GM18861 (cell line): ENCODE data around the gene MFAP2.

Experiments
- ATAC-seq: cut with Tn5 transposase; IDR thresholded peaks from one replicate; pipeline ENCODE4 v1.9.1; 2021; ENCODE audit not compliant: unreplicated experiment

Gene MFAP2

DNA sequence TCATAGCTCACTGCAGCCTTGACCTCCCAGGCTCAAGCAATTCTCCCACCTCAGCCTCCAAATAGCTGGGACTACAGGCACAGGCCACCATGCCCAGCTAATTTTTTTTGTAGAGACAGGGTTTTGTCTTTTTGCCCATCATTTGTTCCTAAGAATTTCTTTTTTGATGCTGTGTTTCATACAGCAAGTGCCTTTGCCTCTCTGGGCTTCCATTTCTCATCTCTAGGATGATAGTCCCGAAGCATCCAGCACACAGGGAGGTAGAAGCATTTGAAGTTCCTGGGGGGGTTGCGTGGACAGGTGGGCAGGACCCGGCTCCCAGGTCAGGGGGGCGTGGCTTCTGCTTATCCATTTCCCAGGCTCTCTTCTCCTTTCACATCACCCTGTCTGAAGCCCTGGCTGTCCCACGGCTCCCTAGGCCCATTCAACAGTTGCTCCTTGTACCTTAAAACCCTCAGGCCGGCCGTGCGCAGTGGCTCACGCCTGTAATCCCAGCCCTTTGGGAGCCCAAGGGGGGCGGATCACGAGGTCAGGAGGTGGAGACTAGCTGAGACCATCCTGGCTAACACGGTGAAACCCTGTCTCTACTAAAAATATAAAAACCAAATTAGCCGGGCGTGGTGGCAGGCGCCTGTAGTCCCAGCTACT lies 27.9 kb upstream of the MFAP2 start:
- ATAC-seq = no peak

- ATAC-seq = no peak
These were observed 26.7 kb upstream of the MFAP2 start for GRCh38 chr1:17007121-17007520.

DNA sequence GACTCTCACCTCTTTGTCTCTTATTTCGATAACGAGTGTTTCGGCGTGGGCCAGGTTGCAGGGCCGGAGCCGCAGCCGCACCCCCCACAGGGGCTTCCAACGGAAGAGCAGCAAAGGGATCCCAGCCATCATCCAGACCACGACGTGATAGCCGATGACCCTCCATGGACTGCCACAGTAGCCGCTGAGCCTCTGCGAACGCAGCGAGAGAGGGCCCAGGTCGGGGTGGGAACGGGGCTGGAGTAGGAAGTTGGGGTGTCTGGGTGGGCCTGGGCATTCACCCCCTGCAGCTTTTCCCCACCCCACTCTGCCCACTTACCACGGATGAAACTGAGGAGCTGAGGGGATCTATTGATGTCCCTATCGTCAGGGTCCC lies 24.9 kb upstream of the MFAP2 start:
- no peak for ATAC-seq

GRCh38 chr1:17004466-17005364 lies 24.3 kb upstream of the MFAP2 start:
- ATAC-seq = no peak

DNA sequence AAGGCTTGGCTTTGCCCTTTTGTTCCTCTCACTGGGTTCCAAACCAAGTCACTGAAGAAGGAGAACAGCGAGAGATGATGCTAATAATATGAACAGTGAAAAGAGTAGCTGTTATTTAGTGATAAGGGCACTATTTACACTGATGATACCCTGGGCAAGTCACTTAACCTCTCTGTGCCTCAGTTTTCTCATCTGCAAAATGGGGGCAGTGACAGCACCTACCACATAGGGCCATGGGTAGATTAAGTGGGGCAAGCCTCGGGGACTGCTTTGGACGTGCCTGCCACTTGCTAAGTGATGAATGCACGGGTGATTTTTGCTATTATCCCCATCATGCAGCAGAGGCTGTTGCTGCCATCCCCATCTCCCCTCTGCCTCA lies 22.1 kb upstream of the MFAP2 start:
- ATAC-seq = no peak

DNA sequence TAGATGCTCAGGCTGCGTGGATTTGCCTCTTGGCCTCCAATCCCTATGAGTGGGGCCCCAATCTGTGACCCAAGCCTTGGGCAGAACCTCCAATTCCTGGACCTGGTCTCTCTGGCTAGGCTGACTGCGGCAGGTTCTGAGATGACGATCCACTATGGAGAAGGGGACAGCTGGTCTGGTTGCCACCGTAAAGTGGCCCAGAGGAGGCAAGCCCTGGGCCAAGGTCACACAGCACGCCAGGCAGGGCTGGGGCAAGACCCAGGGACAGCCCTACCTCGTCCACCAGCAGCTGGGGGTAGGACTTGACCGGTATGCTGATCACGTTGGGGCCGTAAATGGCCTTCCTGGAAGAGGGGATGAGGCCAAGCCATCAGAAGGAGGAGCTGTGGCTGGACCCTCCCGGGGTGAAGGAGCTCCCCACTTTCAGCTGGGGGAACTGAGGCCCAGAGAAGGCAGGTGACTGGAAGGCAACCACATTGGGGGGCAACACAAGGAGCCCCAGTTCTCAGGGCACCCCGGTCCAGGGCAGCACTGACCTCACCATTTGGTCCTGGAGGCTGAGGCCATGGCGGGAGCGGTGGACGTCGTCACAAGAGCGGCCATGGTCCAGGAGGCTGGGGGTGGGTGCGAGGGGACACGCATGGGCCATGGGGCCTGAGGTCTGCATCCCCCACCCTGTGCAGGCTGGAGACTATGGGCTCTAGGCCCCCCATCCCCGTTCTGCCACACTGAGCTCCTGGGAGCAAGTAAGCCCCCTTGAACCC lies 21.5 kb upstream of the MFAP2 start:
- no peak for ATAC-seq

DNA sequence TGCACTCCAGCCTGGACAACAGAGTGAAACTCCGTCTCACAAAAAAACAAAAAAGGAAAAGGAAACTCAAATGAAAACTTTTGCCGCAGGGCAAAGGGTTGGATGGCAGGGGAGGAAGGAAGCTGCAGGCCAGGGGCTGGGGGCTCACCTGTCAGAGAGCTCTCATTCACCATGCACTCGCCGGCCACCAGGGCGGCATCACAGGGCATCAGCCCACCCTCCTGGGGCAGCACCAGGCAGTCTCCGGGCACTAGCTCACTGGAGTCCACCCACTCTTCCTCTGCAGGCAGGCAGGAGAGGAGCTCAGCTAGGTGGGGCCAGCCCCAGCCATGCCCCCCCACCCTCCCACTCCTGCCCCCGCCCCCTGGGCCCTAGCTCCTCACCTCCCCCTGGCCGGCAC lies 19.4 kb upstream of the MFAP2 start:
- ATAC-seq = no peak

- no peak for ATAC-seq
These were observed 18.2 kb upstream of the MFAP2 start for GRCh38 chr1:16998589-16998988.

- ATAC-seq = no peak
These were observed 16.4 kb upstream of the MFAP2 start for GRCh38 chr1:16996845-16997244.

- ATAC-seq = no peak
These were observed 13.2 kb upstream of the MFAP2 start for GRCh38 chr1:16993521-16994038.

DNA sequence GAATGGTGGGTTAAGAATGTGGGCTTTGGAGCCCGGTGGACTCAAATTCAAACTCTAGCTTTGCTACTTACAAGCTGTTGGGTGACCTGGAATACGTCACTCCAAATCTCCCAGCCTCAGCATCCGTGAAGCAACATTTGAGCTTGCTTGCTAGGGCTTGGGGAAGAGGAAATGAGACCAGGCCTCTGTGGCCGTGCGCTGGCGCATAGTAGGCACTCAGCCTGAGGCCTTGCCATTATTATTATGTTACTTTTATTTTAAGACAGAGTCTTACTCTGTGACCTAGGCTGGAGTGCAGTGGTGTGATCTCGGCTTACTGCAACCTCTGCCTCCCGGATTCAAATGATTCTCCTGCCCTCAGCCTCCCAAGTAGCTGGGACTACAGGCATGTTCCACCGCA lies 12.3 kb upstream of the MFAP2 start:
- ATAC-seq = no peak

DNA sequence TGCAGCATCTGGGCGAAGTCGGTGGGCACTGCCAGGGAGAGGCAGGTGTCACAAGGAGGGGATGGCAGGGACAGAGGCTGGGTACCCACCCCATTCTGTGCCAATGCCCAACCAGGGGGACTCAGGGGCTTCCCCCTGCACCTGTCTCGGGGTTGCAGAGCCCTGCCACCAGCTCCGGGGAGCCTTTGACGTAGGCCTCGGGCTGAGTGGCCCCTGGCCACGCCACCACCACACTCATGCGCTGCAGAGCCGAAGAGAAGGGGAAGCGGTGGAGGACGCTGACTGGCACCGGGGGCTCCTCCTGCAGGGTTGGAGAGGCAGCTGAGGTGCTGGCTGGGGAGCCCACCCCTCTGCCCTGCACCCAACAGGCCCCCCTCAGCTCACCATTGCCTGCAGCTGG lies 11.7 kb upstream of the MFAP2 start:
- ATAC-seq = no peak

DNA sequence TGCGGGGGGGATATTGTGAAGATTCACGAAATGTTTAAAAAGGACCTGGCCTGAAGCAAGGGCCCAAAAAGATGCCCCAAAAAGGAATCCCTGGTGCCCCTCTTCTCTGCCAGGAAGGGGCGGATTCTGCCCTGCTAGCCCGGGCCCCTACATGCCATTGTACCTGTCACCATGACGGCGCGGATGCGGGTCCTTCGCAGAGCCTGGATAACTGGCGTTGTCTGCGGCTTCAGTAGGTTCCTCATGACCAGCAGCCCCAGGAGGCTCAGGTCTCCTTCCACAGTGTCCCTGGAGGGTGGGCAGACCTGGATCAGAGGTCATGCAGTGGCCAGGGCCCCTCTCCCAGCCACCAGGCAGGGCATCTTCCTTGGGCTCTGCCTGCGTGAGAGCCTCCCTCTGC lies 11.2 kb upstream of the MFAP2 start:
- no peak for ATAC-seq

DNA sequence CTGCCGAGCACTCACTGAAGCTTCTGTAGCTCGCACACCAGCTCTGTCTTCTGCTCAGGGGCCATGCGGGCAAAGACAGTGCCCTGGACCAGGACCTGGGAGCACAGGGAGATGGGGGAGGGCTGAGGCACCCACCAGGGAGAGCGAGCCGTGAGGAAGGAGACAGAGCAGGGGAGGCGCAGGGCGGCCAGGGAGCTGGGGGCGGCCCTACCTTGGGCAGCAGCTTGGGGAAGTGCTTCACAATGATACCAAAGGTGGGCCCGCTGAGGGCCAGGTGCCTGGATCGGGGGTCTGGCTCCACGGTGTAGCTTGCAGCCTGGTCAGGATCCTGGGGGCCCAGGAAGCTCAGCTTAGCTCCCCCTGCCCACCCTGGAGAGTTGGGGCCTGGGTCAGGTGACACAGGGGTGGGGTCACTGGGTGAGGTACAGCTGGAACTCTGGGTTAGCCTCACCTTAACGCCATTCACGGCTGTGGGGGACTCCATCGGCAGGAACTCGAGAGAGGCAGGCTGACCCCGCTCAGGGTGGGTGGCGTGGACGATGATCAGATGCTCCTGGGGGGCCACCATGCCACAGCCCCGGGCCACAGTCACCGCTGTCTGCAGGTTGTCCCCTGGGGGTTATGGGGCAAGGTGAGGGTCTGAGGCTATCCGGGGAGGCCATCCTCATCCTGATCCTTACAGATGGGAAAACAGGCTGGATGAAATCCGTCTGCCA lies 9.4 kb upstream of the MFAP2 start:
- ATAC-seq = no peak

DNA sequence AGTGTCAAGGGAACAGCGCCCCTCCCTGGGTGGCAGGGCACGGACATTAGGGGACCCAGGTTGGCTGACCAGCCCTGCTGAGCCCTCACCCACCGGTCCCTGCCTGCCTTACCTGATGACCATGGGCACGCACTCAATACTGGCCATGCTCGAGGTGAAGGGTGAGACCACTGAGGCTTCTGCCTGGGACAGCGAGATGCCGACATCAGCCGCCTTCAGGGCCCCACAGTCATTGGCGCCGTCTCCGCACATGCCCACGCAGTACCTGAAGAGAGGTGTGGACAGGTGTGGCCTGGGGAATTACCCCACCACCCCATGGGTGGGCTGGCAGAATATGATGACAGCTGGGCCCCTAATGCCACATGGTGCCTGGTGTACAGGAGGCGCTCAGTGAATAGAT lies 7.8 kb upstream of the MFAP2 start:
- no peak for ATAC-seq

DNA sequence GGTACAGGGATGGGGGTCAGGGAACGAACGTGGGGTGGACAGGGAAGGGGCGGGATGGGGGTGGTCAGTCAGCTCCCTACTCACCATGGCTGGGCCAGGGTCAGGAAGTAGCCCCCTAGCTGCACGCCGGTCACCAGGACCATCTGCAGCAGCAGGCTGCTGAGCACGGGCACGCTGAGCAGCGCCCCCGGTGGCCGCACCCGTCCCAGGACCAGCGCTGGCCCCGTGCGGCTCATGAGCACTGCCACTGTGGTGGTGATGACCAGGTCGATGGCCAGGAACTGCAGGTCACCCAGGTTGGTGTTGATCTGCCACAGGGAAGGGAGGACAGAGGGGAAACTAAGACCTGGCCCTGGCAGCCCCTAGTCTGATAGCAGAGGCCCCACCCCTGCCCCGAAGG lies 6.5 kb upstream of the MFAP2 start:
- ATAC-seq = no peak

- ATAC-seq = no peak
These were observed 6.1 kb upstream of the MFAP2 start for GRCh38 chr1:16986560-16986959.

DNA sequence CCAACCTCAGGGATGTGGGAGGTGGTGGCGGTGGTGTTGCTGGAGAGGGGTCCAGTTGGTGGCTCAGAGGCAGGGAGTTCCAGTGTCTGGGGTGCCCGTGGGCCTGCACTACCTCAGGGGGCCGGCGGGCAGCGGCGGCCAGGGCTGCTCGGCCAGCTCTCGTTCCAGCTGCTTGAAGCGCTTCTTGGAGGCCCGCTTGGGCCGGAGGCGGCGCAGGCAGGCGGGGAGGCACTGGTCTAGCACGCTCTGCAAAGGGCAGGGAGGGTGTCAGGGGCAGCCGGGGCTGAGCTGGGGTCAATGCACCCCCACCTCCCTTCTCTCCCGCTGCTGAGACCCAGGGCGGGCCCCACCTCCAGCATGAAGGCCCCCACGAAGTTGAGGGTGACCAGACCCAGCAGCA lies 5.7 kb upstream of the MFAP2 start:
- ATAC-seq = no peak

DNA sequence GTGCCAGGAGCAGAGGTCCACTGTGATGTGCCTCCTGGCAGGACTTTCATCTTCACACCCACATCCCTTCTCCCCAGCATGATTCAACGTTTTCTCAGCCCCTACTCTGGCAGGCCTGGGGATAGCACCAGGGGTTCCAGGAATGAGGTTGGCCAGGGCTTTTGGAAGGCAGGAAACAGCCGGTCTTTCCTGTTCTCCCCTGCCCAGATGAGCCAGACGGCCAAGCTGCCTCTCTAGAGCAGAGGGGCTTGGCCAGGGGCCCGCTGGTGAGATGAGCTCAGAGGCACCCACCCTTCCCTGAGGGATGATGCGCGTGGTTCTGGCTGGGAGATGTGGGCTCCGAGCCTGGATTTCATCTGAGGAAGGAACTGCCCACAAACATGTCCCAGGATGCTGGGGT lies 4.3 kb upstream of the MFAP2 start:
- no peak for ATAC-seq

- no peak for ATAC-seq
These were observed 3.2 kb upstream of the MFAP2 start for GRCh38 chr1:16983649-16984048.

DNA sequence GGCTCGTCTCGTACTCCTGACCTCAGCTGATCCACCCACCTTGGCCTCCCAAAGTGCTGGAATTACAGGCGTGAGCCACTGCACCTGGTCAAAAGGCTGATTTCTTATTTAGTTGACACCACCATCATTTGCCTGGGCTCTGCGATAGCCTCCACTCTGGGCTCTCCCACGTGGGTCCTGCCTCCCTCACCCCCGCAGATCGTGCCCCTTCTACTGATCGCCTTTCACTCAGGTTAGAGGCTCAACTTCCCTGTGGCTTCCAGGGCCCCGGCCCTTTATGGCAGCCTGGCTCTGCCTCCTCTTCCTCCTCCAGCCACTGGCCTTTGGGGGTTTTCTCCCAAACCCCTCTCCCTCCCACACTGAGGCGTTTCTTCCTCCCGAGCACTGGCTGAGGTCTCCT lies 2.5 kb upstream of the MFAP2 start:
- ATAC-seq = no peak
